ACC112 (cell line): Measurements from ENCODE around the gene ELMO2.
A peak's percentile ranks its signal among the peaks of the same experiment; 100 is the strongest.

Experiments used
- H2AFZ ChIP-seq: fragments of 200-600 bp; sonication (generic); one replicate; pipeline ENCODE4 v1.6.0; 2017; ENCODE audit warnings: antibody characterized with exemption, low read length; ENCODE audit not compliant: unreplicated experiment
- H3K27ac ChIP-seq: fragments of 200-600 bp; sonication (generic); 2 replicates; pipeline ENCODE4 v1.5.1; 2014; ENCODE audit warnings: low read depth, mild to moderate bottlenecking, antibody characterized with exemption, low read length, moderate library complexity
- H3K27me3 ChIP-seq: fragments of 200-600 bp; sonication (generic); 2 replicates; pipeline ENCODE4 v1.6.1; 2014; ENCODE audit warnings: mild to moderate bottlenecking, antibody characterized with exemption, low read length, moderate library complexity, mixed read lengths; ENCODE audit not compliant: insufficient read depth
- H3K36me3 ChIP-seq: fragments of 200-600 bp; sonication (generic); 2 replicates; pipeline ENCODE4 v1.6.1; 2016; ENCODE audit warnings: mild to moderate bottlenecking, antibody characterized with exemption, low read length, moderate library complexity, mixed read lengths; ENCODE audit not compliant: insufficient read depth
- H3K4me1 ChIP-seq: fragments of 200-600 bp; sonication (generic); one replicate; pipeline ENCODE4 v1.6.1; 2016; ENCODE audit warnings: low read length, mixed read lengths; ENCODE audit not compliant: insufficient read depth, unreplicated experiment, control insufficient read depth
- H3K4me3 ChIP-seq: fragments of 200-600 bp; sonication (generic); 2 replicates; pipeline ENCODE4 v1.5.1; 2014; ENCODE audit warnings: mild to moderate bottlenecking, low read depth, low read length
- H3K79me2 ChIP-seq: fragments of 200-600 bp; sonication (generic); one replicate; pipeline ENCODE4 v1.6.0; 2016; ENCODE audit warnings: low read length; ENCODE audit not compliant: control insufficient read depth, unreplicated experiment, insufficient read depth

The ELMO2 gene

GRCh38 chr20:46351357-46352058 is 54.9 kb downstream of the ELMO2 start:
- H3K4me3 ChIP-seq = no peak overlapping the region
- no peaks in the 10 kb centered on the region for H3K27me3 ChIP-seq
- H3K79me2 ChIP-seq = no peaks in the 10 kb centered on the region
- H3K36me3 ChIP-seq = no peaks in the 10 kb centered on the region
- H3K4me1 ChIP-seq = peaks cover 18% of the 10 kb centered on the region
- no peak overlapping the region for H2AFZ ChIP-seq
- H3K27ac ChIP-seq = peak overlapping the region; percentile 93

- Histone ChIP-seq H3K27ac (peak overlapping the region; percentile 93), H2AFZ (no peak overlapping the region), H3K27me3 (no peaks in the 10 kb centered on the region), H3K36me3 (no peaks in the 10 kb centered on the region), H3K4me3 (no peak overlapping the region), H3K4me1 (peaks cover 18% of the 10 kb centered on the region), H3K79me2 (no peaks in the 10 kb centered on the region)
These were observed 55.5 kb downstream of the ELMO2 start for GRCh38 chr20:46350986-46351267.

- Histone ChIP-seq H3K4me3 (no peak overlapping the region), H3K36me3 (no peaks in the 10 kb centered on the region), H3K27me3 (no peaks in the 10 kb centered on the region), H2AFZ (no peak overlapping the region), H3K27ac (peak overlapping the region; percentile 93), H3K79me2 (no peaks in the 10 kb centered on the region), H3K4me1 (peaks cover 18% of the 10 kb centered on the region)
These were observed 56.0 kb downstream of the ELMO2 start for GRCh38 chr20:46350201-46350985.

GRCh38 chr20:46349742-46350056 is 56.7 kb downstream of the ELMO2 start:
- Histone ChIP-seq H3K4me3 (no peak overlapping the region), H3K27me3 (peaks cover 4% of the 10 kb centered on the region; the same call in 1 of the 2 replicates), H3K4me1 (peaks cover 18% of the 10 kb centered on the region), H2AFZ (no peak overlapping the region), H3K79me2 (no peaks in the 10 kb centered on the region), H3K27ac (peak overlapping the region; percentile 93), H3K36me3 (no peaks in the 10 kb centered on the region)

GRCh38 chr20:46349035-46349741 is 57.2 kb downstream of the ELMO2 start:
- no peak overlapping the region for H3K4me3 ChIP-seq
- H2AFZ ChIP-seq = no peak overlapping the region
- no peaks in the 10 kb centered on the region for H3K36me3 ChIP-seq
- no peaks in the 10 kb centered on the region for H3K79me2 ChIP-seq
- peaks cover 18% of the 10 kb centered on the region for H3K4me1 ChIP-seq
- peaks cover 8% of the 10 kb centered on the region for H3K27me3 ChIP-seq
- peak overlapping the region; percentile 93; the same call in 1 of the 2 replicates for H3K27ac ChIP-seq

- Histone ChIP-seq H3K79me2 (no peaks in the 10 kb centered on the region), H3K4me3 (no peak overlapping the region), H3K4me1 (peaks cover 18% of the 10 kb centered on the region), H3K27ac (no peak overlapping the region), H3K36me3 (no peaks in the 10 kb centered on the region), H2AFZ (no peak overlapping the region), H3K27me3 (peaks cover 18% of the 10 kb centered on the region)
These were observed 58.3 kb downstream of the ELMO2 start for GRCh38 chr20:46347841-46348803.

- H2AFZ ChIP-seq = no peak overlapping the region
- H3K27me3 ChIP-seq = peaks cover 32% of the 10 kb centered on the region
- H3K79me2 ChIP-seq = no peaks in the 10 kb centered on the region
- no peaks in the 10 kb centered on the region for H3K36me3 ChIP-seq
- peaks cover 18% of the 10 kb centered on the region for H3K4me1 ChIP-seq
- no peak overlapping the region for H3K27ac ChIP-seq
- no peak overlapping the region for H3K4me3 ChIP-seq
These were observed 59.6 kb downstream of the ELMO2 start for GRCh38 chr20:46346770-46347169.

GRCh38 chr20:46344488-46345162 is 61.8 kb downstream of the ELMO2 start:
- Histone ChIP-seq H3K27me3 (peaks cover 48% of the 10 kb centered on the region), H2AFZ (no peak overlapping the region), H3K4me3 (no peak overlapping the region), H3K36me3 (no peaks in the 10 kb centered on the region), H3K27ac (no peak overlapping the region), H3K79me2 (no peaks in the 10 kb centered on the region), H3K4me1 (no peaks in the 10 kb centered on the region)

- Histone ChIP-seq H3K36me3 (no peaks in the 10 kb centered on the region), H3K4me3 (no peak overlapping the region), H3K79me2 (no peaks in the 10 kb centered on the region), H3K27ac (no peak overlapping the region), H3K4me1 (no peaks in the 10 kb centered on the region), H2AFZ (no peak overlapping the region), H3K27me3 (peaks cover 54% of the 10 kb centered on the region)
These were observed 62.4 kb downstream of the ELMO2 start for GRCh38 chr20:46343975-46344357.
